HG02943 (cell line): ENCODE measurements around the gene SDF2L1.

Experiments
- ATAC-seq: cut with Tn5 transposase; IDR thresholded peaks from one replicate; pipeline ENCODE4 v1.9.1; 2021; ENCODE audit warnings: mild to moderate bottlenecking, low read depth, moderate library complexity; ENCODE audit not compliant: unreplicated experiment

SDF2L1 gene

DNA sequence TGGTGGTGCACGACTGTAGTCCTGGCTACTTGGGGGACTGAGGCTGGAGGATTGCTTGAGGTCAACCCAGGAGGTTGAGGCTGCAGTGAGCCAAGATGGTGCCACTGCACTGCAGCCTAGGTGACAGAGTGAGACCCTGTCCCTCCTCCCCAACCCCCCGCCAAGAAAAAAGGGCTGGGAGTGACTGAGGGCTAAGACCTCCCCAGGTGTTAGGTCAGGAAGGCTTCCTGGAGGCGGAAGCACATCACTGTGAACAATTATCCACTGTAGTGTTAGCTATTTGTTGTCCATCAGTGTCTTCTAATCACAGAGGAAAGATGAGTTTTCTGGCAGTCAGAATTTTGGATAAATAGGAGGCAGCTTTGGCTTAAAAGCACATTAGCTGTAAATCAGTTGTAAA lies 21.1 kb upstream of the SDF2L1 start:
- ATAC-seq = no peak

DNA sequence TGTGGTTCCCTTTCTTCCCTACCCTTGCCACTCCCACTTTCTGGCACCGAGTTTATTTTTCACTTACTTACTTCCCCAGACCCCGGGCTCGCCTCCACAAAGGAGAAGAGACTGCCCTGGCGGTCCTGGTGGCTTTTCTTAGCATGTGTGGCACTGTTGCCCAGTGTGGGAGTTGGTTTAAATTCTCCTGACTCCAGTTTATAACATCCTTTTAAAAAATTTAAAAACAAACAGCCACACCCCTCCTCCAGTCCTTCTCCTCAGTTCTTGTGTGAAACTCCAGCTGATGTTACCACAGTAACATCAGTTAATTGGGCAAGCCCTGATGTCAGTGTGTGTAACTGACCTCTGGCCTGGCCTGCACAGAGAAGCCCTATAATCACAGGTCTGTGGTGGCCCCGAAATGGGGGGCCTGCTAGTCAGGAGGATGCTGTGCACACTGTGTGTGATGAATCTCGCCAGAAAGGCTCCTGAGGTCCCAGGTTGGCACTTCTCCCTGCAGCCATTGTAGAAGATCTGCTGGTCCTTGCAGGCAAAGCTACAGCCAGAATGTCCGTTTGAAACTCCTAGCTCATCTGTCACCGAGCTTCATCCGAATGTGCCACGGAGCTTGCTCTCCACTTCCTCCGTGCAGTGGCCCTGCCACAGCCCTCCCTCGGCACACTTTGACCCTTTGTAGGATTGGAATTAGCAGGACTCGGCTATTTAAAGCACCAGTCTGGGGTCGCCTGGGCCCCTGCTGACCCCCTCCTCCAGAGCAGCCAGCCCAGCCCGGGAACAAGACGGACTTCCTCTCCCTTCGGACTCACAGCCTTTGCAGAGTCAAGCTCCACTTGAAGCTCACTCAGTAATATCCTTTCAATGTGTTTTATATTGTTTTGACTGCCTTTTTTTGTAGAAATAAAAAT lies 19.8 kb upstream of the SDF2L1 start:
- no peak for ATAC-seq

DNA sequence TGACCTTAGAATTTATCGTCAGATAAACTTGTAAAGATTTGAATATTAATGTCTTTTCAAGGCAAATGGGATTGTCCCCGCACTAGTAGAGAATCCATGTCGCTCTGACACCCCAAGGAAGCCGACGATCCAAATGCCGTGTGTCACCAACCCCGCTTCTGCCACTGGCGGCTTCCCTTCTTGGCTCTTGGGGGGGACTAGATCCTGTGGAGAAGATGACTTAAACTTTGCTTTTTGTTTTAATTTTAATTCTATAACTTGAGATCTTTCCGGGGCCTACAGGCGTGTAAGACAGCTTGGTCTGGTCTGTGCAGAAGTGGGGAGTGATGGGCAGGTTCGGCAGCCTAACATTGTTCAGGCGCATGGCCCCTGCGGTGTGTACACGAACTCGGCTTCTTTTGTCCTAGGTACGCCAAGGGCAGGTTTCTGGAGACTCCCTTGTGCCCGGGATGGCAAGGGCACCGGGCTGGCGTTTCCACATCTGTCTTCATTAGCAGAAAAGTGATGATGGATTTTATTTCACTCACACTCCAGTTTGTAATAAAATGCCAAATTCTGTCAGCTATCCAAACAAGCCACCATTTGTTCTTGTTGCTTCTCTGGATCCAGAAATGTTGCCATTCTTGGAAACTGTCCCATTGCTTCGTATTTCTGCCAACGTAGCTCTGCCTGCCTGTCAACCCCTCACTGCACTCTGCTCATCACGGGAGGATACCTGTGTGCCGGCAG lies 19.0 kb upstream of the SDF2L1 start:
- ATAC-seq = no peak

DNA sequence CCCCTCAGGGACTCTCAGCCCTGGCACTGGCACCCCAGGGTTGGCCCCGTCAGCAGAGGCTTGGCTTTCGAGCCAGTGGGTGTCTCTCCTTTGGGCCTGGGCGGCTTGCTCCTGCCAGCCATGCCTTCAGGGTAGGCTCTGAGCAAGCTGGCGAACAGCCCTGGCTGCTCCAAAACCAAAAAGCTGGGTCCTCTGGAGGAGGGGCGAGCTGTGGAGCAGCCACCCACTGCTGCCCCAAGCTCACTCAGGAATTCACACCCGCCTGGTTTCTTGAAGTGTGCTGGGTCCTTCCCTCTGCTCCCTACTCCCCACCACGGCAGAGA lies 18.5 kb upstream of the SDF2L1 start:
- ATAC-seq = no peak

DNA sequence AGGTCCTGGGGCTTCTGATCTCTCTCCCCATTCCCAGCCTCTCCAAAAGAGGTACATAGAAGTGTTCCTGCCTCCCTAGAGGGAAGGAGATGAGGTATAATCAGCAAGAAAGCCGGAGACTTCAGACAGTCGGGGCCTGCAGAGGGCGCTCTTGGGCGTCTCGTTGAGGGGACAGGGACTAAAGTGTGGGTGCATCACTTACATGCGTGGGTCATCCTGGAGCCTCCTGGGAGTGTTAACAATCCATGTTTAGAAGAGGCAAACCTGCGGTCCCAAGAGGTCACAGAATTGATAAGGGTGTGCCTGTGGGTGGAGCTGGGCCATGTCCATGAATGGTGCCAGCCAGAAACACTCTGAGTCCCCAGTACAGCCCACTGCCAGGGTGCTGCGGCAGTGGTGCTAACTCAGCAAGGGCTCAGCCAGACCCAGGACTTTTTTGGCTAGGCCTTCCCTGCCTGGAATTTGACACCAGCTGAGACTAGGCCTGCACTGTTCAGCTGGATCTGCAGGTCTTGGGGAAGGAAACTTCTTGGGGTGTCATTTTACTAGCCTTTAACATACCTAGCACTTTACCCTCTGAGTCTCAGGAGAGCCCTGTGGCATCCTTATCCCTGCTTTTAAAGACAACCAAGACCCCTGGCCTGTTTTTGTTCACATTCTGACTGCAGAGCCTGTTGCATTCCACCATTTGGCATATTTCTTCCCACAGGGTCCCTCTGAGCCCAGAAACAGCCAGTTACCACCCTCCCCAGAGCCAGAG lies 17.8 kb upstream of the SDF2L1 start:
- ATAC-seq = no peak

DNA sequence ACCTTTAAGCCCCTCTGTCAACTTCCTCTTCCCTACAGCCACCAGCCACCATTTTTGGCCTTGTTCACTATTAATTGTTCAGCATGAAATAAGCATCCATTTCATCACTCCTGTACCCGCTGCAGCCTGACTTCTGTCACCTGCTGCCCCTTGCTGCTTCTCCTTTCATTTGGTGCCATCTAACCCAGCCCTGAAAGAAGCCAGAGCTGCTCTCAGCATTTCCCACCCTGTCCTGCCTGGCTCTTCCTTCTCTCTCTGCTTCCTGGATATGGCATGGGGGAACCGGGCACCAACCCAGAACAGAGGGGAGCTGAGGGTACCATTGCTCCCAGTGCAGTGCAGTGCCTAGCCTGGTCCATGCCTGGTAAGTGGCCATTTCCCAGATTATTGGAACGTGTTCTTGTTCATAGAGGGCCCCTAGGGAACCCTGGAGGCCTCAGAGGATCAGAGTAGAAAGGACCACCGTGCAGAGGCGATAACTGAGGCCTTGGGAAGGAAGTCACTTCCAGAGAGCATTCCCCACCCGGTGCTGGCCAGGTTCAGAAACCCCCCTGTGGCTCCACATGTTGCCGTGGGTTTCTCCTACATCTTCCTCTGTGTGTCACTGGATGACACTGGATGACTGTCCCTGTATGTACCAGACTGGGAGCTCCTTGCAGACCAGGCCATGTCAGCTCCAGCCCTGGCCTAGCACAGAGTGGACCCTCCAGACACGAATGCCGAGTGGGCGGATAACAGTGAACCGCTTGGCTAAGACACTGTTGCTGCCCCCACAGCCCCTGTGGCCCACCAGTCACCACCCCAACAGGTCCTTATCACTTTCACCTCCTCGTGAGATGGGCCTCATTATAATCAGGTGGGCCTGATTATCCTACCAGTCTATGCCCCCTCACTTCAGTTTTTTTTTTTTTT lies 17.0 kb upstream of the SDF2L1 start:
- no peak for ATAC-seq

DNA sequence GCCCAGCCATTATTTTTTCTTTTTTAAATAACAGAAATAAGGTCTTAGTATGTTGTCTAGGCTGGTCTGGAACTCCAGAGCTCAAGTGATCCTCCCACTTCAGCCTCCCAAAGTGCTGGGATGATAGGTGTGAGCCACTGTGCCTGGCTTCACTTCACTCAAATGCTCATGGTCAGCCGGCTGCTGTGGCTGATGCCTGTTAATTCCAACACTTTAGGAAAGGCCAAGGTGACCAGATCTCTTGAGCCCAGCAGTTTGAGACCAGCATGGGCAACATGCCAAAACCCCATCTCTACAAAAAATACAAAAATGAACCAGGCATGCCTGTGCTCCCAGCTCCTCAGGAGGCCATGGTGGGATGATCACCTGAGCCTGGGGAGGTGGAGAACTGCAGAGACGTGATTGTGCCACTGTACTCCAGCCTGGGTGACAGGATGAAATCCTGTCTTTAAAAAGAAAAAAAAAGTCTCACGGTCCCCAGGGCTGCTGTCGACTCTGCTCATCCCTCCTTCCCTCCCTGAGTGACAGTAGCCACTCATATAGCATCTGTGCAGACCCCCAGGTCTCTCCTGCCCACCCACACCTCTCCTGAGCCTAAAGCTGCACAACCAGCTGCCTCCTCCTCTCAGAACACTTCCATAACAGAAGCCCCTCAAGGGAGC lies 15.9 kb upstream of the SDF2L1 start:
- no peak for ATAC-seq

DNA sequence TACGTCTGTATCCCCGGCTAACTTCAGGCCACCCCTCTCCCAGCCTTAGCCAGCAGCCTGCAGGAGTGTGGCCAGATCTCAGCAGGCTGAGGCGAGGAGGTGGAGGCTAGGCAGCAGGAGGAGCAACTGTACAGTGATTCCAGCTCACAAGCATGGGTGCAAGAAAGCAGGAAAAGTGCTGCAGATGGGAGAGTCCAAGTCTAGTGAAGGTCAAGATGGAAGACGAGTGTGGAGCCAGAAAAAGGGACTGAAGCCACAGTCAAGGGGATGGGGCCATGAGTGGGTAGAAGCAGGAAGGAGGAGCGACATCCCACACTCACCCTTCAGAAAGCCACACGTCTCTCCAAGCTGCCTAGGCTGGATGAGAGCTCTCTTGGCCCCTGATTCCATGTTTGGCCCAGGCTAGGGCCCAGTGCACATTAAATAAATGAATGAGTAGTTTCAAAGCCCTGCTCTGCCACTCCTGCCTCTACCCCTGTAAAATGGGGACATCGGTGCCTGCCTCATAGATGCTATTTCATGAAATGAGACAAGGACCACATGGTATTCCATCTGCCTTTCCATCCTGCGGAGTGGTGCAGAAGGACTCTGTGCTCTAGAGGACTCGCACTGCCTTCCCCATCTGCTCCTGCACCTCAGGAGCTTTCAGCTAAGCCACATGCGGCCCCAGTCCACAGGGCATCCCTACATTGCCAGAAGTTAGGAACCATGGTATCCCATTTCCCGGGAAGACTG lies 15.2 kb upstream of the SDF2L1 start:
- no peak for ATAC-seq

DNA sequence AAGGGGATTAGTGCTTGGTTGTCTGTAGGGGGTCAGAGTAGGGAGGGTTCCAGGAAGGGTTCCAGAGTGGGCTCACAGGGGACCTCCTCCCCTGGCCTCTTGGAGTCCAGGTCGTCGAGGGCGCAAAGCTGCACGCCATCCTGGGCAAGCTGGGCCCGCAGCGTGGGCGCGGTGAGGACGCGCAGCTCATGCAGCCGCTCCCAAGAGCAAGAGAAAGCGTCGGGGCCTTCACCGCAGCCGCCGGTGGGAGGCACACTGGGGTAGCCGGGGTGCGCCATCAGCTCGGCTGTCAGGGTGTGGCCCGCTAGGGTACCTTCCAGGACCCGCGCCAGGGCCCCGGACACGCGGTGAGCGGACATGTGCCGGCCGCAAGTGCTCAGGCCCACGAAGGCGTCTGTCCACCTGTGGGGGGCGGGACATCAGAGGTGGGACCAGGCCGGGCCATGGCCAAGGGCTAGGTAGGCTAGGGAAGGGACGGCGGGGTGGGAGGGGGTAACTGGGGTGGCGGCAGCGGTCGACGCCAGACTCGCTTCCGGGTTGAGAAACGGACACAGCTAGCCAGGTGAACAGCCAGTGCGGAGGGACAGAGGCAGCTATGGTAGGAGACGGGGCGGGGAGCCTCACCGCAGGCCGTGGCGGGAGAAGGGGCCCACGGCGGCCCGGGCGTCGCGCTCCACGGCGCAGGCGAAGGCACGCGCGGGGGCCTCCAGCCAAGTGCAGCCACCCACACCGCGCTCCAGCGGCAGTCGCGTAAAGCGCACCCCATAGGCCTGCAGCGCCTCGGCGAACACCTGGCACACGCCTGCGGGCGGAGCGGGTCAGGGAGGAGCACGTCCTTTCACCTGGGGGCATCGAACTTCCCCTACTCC lies 13.5 kb upstream of the SDF2L1 start:
- ATAC-seq = no peak

DNA sequence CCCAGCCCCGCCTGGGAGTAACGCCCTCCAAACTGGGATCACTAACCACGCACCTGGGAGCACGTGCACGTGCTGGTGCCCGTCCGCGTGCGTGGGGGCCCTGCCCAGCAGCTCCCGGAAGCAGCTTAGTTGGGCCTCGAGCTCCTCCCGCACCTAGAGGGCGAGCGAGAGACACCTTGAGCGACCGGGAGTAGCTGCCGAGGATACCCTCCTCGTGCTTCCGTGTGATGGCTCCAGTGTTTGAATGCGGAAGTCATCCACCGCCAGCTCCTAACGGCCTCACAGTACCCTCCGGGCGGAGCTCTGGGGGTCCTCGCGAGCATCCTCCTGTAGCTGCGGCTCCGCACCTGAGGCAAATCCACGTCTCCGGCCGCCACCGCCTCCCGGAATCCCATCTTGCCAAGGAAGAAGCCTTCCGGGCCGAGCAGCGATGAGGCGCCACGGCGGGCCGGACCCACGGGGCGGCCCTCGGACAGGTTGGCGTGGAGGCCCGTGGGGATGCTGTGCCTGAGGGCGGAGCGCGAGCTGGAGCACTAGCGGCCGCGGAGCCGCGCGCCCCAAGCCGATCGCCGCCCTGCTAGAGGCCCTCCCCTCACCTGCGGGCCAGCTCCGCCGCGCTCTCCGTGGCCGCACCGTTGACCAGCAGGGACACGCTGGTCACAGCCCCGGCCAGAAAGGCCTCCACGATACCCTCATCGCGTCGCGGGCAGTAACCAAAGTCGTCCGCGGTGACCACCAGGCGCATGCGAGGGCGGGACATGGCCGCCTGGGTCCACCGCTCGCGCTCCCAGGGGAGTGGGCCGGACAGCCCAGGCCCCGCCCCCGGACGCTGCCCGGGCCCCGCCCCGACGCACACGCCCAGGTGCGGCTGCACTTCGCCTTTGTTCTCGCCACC lies 12.6 kb upstream of the SDF2L1 start, which contains the start of gene YDJC:
TSS of gene YDJC (minus strand) at position 768 of the 895 bp plus-strand sequence. CDS start at position 760, 8 bp downstream.
- ATAC-seq = peak; percentile 59

DNA sequence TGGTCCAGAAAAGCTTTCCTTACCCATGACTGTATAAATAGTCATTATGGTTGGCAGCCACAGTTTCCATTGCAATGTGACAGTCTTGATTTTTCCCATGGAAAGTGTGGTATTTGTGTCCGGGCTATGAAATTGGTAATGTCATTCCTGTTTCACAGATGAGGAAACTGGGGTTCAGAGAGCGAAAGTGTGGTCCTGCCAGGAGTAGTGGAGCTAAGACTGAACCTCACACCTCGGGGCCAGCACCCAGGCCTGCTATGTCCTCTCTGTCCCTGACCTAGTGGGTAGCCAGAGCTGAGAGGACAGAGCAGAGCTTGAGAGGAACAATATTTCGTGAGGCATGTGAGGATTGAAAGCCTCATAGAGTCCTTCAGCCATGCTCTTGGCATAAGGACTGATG lies 11.1 kb upstream of the SDF2L1 start:
- no peak for ATAC-seq

DNA sequence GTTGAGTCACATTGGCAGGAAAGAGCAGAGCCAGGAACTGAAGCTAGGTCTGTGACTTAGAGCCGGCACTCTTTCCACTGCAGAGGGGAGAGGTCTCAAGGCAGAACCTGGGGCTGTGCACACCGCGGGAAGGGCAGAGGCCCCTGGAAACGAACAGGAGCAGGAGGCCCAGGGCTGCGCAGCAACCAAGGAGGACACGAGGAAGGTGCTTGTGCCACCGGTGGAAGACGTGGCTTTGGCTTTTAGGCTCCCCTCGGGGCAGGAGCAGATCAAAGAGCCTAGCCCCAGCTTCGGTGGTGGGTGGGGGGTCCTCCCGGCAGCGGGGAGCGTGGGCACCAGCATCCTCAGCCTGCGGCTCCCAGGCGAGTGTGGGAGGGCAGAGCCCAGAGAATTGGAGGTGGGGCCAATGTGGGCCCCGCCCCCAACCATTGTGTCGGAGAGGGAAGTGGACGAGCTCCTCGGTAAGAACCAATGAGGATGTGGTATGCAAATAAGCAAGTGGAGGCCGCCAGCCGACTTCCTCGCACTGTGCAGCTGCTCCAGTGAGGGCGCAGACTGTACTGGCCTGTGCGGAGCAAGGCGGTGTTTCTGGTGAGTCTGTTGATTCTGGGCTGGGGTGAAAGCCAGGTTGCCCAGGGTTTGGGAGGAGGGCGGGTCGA lies 9.7 kb upstream of the SDF2L1 start, which contains the start of gene CCDC116:
TSS of gene CCDC116 (plus strand) at position 524 of the 659 bp plus-strand sequence. CDS start 422 bp downstream, outside the sequence.
- no peak for ATAC-seq

DNA sequence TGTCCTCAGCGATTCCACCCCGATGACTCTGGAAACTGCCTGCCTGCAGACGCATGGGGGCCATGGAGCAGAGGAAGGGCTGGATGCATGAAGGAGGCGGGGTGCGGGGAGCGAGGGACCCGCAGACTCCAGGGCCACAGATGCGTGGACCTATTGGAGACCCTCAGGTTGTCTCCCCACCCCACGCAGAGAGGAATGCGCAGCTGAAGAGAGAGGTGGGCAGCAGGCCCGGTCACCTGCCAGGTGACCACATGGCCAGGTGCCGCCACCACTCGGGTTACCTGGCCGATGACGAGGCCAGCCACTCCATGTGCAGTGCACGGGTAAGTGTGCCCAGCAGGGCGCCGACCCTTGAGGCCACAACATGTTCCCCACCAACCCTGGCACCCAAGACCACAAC lies 9.2 kb upstream of the SDF2L1 start:
- no peak for ATAC-seq

DNA sequence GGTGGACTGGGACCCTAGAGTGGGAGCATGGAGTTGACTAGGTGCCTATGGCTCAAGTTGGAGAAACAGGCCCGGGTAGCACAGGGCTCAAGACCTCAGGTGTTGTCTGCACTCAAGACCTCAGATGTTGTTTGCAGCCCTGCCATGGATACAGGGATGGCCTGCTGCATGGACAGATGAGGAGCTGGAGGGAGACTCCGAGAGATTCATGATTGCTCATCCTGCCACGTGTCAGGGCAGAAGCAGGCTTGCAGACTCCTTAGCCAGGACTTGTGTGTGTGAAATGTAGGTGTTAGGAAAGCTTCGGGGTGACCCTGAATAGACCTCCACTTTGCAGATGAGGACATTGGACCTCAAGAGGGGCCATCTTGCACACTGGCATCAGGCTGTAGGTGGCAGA lies 8.6 kb upstream of the SDF2L1 start:
- no peak for ATAC-seq

DNA sequence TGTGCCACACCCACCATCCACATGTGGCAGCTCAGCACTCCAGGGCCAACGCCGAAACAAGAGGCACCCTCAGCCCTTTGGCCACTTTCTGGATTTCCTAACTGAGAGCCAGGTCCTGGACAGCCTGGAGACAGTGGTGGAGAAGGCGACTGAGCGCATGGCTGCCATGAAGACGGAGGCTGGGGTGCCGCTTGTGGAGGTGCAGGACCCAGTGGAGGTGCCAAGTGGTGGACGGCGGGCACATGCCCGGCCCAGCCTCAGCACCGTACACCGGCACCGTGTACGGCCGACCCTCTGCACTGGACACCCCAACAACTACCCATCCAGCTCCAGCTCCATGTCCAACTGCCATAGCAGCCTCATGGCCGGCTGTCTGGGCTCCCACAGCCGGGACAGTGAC lies 8.0 kb upstream of the SDF2L1 start:
- ATAC-seq = no peak

DNA sequence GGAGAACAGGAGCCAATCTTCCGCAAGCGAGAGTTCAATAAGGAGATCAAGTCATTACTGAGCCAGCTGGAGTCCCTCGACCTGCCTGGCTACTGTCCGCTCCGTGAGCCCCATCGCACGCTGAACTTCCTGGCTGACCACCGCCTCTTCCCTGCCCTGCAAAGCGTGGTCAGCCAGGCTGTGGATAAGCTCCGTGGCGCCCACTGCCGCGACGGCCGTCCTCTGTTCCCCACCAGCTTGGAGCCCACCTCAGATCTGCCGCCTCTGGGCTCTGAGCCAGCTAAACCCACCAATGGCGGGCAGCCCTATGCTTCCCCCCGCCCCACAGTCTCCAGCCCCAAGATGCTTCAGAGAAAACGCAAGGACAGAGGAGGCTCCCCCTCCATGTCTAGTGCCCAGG lies 7.3 kb upstream of the SDF2L1 start:
- no peak for ATAC-seq
